Fibroblast of villous mesenchyme (primary cell): ENCODE results near the gene OR6C65. TPM values are rescaled to one million over a fixed set of nuclear protein-coding genes. Genes with fewer than 3 reads are reported as not detected.
"Not testable (repeated sequence)": the region's sequence is repeated elsewhere in the genome, so short reads cannot be mapped to it uniquely, and the experiment has no call there.

Experiments
- DNase-seq: peaks from one replicate; pipeline ENCODE4 v3.0.0-alpha.2; 2010; ENCODE audit warnings: low read depth
- H3K4me3 ChIP-seq: 2 replicates; pipeline ENCODE4 v1.5.1; 2011; ENCODE audit warnings: low read depth, mild to moderate bottlenecking, low read length
- CTCF ChIP-seq: IDR thresholded peaks from 2 replicates; pipeline ENCODE4 v1.5.1; 2012; ENCODE audit warnings: low read depth, mild to moderate bottlenecking, low read length; ENCODE audit not compliant: insufficient read depth
- total RNA-seq: library from RNA; depleted of rRNA; stranded (reverse); fragments of >200 nt; gene quantifications from 2 replicates; pipeline ENCODE4 v1.2.3, GENCODE V29; 2012

OR6C65 gene
- total RNA-seq, 1 donor: not detected

- no peak for TF ChIP-seq CTCF
- no peak within 1 kb of the TSS for H3K4me3 ChIP-seq
- DNase-seq: no peak
Observed at GRCh38 chr12:55425954-55426353, 25.6 kb downstream of the OR6C65 start, which contains the start of gene OR6C76. Gene OR6C76 (plus strand): TSS chr12:55426254. CDS start chr12:55426254, 0 bp downstream.

- H3K4me3 ChIP-seq: no peak overlapping the region
- TF ChIP-seq CTCF: no peak
- no peak for DNase-seq
Observed at GRCh38 chr12:55428331-55429243, 28.3 kb downstream of the OR6C65 start.

- H3K4me3 ChIP-seq, DNase-seq: not testable (repeated sequence)
Observed at GRCh38 chr12:55441233-55441632, 40.9 kb downstream of the OR6C65 start.

GRCh38 chr12:55443776-55444175 is 43.4 kb downstream of the OR6C65 start, which contains the start of gene OR6C2:
Gene OR6C2 (plus strand): TSS chr12:55444076. CDS start chr12:55452214, 8,138 bp downstream.
- TF ChIP-seq CTCF: no peak
- no peak for DNase-seq
- H3K4me3 ChIP-seq: no peak within 1 kb of the TSS

GRCh38 chr12:55445357-55445756 is 45.0 kb downstream of the OR6C65 start:
- DNase-seq: no peak
- no peak overlapping the region for H3K4me3 ChIP-seq
- TF ChIP-seq CTCF: no peak

- H3K4me3 ChIP-seq: no peak overlapping the region
- DNase-seq: no peak
- TF ChIP-seq CTCF: no peak
Observed at GRCh38 chr12:55446326-55446725, 46.0 kb downstream of the OR6C65 start.

- H3K4me3 ChIP-seq: no peak overlapping the region
- no peak for DNase-seq
- TF ChIP-seq CTCF: no peak
Observed at GRCh38 chr12:55448825-55449224, 48.5 kb downstream of the OR6C65 start.
